Left colon (tissue), 2 donors: Measurements from ENCODE around the gene LIPC. TPM values are rescaled to one million over a fixed set of nuclear protein-coding genes. Genes with fewer than 3 reads are reported as not detected.

Source experiments
- ATAC-seq: fragments of 200-7000 bp; cut with Tn5 transposase; one replicate; pipeline ENCODE4 v1.9.1; 2020; ENCODE audit warnings: mild to moderate bottlenecking, moderate library complexity
- DNase-seq, 2 donors: peaks; one replicate each; pipeline ENCODE4 v3.0.0-alpha.2; 2020
- intact Hi-C, 2 donors: fragments of 100-400 bp; cut with DNase I in 1 of 2; cut with micrococcal nuclease in 1 of 2; formaldehyde crosslinking; loops; one replicate each; pipeline versions ENCODE4 v1.11.2 to v1.14.0; 2022; cut with DNase I, micrococcal nuclease
- total RNA-seq, 2 donors: library from RNA; stranded (reverse); fragmentation: NEBNext Ultra II Directional; extraction: Animal tissue kit (Norgen Biotek cat#: 25700); gene quantifications; one replicate each; pipeline ENCODE4 v1.2.1, GENCODE V29; 2021
- donor health status: DM: no; HTN: no; CAD: no.
- donor health status: DM: yes; HTN: yes; CAD: no.

Gene LIPC
- total RNA-seq, 2 donors from 2014 or later = 3.0 to 6.0 TPM

DNA sequence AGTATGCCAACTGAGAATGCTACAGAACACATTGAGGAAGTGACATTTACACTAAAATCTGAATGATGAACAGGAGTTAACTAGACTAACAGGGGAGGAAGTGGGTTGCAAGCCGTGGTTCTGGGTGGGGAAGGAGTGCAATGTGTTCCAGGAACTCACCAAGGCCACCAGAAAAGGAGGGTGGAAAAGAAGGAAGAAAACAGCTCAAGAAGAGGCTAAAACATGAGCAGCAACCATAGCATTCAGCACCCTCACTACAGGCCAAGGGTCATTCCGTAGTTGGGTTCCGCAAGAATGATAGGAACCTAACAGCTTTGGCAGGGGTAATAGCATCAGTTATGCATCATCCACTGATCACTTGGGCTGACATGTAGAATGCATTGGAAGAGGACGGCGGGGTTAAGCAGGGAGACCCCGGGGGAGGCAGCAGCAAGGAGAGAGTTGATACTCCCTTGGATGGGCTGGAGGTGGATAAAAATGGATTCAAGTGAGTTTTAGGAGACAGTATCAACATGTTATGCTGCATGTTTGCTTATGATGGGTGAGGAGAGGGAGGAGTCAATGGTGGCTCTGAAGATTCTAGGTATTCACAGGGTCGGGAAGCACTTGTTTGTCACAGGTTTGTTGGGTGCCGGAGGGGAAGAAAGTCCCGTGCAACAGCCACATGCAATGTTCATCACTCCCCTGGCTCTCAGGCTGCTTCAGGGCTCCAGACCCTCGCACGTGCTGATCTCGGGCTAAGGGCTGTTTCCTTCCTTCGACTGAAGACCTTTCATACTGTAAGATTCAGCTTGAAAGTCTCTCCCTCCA is 53.2 kb downstream of the LIPC start:
- ATAC-seq (no peak), DNase-seq (peak in 1 of 2 donors; percentile 50)
- intact Hi-C loops = no loop called here

DNA sequence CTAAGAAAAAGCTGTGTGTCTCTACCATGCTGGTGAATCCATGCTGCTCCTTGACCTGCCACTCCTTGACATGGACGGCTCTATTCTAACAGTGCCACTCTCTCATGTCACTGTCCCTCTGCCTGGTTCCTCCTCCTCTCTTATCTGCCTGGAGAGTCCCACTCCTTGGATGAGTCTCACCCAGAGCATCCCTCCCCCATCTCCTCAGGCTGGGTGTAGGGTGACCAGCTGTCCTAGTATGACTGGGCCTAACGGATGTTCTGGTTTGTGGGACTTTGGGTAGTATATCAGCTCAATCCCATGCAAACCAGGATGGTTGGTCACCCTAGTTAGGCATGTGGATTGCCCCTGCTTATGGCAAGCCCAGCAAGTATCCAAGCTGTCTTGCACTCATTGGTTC is 54.3 kb downstream of the LIPC start:
- DNase-seq (no peak), ATAC-seq (no peak)
- intact Hi-C loops = no loop called here

DNA sequence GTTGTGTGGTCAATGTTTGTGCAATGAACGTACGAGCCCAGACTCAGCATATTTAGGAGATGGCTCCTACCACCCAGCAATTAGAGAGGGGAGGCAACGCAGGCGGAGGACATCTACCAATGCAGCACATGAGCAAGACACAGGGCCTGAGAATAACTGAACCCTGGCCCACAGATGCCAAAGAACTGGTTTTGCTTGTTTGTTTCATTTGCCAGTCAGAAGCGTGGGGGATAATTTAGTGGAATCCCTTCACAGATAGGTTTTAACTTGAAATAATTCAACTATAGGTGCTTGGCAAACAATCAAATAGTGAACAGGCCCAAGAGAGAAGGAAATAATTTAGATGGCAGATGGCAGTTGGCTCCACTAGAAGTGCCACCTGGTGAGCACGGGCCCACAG is 54.8 kb downstream of the LIPC start:
- ATAC-seq (no peak), DNase-seq (no peak)
- intact Hi-C loops = no loop called here

DNA sequence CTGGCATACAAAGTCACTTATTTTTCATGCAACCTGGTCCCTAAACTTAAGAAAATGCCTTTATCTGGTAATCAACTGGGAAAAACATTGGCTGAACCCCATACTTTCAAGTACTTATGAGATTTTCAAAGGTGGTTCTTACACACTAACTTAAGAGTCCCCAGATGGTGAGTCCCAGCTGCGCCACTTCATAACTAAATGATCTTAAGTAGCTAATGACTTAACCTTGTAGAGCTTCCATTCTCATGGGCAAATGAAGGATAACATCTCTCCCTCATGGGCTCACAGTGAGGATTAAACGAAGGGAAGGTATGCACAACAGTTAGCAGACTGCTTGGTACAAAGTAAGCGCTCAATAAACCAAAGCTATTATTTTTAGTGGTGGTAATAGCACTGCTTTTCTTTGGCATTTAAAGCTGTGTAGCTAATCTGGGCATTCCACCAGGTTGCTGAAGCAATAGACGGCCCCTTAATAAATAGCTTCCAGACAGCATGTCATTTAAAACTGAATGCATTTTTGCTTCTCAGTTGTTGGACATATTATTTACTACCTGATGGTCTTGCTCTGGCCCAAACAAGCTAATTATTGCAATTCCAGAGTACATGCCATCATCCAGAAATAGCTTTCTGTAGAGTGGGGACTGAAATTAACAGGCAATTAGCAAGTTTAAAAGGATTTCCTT is 55.4 kb downstream of the LIPC start:
- intact Hi-C loops = no loop called here
- no peak for ATAC-seq
- DNase-seq = no peak

DNA sequence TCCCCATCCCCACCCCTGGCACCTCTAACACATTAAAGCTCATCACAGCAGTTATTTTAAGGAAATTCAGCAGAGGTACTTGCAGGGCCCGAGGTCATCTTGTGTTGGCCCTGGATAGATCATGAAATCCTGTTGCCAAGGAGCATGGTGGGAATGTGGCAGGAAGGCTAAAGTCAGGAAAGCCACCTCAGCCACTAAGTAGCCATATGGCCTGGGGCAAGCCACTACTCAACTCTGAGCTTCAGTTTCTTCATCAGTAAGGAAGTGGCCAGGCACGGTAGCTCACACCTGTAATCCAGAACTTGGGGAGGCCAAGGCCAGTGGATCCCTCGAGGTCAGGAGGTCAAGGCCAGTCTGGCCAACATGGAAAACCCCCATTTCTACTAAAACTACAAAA is 55.9 kb downstream of the LIPC start:
- DNase-seq = no peak
- intact Hi-C loops = no loop called here
- no peak for ATAC-seq

DNA sequence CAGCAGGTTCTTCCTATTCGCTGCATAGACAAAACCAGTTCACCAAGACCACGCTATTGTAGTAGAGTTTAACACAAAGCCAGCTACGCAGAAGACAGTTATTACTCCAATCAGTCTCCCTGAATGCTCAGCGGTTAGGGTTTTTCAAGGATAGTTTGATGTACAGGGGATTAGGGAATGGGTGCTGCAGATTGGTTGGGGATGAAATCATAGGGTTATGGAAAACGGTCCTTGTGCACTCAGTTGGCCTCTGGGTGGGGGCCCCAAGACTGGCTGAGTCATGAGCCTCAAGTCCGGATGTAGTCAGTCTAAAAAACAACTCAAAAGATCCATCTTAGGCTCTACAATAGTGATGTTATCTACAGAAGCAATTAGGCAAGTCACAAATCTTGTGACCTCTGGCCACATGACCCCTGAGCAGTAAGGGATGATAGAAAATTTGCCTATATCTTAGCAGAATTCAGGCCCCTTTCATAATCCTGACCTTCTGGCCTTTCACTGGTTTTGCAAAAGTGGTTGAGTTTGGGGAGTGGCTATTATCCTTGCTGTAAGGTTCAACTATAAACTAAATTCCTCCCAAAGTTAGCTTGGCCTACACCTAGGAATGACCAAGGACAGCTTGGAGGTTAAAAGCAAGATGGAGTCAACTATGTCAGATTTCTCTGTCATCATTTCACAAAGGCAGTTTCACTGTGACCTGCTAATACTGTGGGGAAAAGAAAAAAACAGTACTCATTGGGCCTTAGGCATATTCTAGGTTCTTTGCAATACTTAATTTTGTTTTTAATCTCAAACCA is 57.7 kb downstream of the LIPC start:
- ATAC-seq = no peak

DNA sequence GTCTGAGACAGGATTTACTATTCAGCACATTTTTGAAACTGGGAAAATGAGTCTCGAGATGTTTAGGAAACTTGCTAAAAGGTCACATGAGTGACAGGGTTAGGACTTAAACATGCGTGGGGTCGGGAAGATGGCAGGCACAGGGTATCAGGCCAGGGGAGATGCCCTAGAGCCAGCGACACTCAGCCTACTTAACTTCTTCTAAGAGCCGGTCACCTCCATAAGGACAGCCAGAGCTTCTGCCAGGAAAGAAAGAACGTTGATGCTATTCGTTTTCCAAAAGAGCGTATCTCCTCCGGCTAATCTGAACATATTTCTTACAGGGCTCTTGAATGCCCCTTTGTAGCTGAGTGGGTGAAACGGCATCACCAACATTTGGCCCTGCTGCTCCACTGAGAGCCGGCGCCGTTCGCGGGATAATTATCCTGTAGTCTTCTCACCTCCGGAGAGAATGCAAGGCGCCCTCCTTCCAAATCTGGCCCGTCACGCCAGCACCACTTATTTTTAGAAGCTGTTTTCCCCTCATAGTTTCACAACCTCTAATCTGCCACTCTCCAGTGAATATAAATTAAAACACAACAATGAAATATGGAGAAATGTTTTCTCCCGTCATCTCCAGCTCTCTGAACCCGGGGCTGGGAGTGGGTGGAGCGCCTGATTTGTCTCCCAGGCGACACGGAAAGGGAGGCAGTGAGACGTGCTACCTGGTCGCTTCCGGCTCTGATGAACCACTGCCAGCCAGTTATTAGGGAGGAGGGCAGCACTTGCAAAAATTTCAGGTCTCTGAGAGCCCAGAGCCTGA is 58.5 kb downstream of the LIPC start:
- intact Hi-C loops = no loop called here
- no peak for ATAC-seq
- no peak for DNase-seq

More for the DNA sequence above, 57.7 kb downstream of the LIPC start:
- intact Hi-C loops = no loop called here
- DNase-seq = no peak

DNA sequence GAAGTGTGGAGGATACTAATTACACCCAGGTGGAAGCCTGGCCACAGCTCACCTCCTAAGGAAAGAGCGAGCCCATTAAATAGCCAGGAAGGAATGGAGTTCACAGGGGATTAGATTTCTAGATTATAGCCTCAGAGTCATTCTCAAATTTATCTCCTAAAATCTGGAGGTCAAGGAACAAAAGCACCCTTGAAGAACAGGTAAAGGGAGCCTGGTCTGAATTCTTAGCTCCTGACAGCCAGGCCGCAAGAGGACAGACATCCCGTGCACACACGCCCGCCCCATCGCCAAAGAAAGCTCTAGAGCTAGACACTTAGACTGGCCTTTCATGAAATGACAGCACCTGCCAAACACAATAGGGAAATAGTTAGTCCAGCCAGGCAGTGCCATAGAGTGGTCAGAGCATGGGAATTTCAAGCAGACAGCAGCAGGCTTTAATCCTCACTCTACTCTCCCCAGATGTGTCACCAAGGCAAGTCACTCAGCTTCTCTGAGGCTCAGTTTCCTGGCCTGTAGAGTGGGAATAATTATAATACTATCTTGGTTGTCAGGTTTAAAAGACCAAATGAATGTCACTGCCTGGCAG is 59.2 kb downstream of the LIPC start:
- ATAC-seq = no peak

DNA sequence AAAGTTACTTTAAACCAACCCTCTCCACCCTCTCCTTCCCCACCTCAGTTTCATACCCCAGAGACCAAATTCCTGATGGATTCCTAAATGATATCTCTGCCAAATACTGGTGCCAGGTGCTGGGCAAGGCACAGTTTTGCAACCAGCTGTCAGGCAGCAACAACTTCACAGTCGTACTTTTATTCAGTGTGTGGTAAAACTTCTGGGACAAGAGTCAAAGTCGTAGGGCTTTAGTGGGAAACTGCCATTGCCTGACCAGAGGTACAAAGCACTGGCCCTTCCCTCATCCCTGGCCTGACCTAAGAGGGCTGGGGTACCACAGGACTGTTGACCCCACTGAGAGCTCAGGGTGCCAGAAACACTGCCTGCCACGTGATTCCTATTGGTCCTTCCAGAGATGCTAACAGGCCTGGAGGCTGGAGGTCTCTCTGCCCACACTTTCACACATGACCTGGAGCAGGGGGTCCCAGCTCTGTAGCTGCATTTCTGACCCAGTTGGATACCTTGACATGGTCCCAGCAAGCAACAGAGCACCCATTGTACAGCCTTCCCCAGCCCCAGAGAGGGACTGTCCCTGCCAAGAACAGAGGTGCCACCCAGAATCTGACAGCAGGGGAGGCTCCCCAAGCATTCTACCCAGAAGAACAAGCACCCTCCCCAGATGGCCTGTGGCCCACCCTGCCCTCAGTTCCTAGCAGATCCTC is 59.9 kb downstream of the LIPC start:
- DNase-seq (no peak), ATAC-seq (no peak)
- intact Hi-C loops = no loop called here

More for the DNA sequence above, 59.2 kb downstream of the LIPC start:
- intact Hi-C loops = no loop called here
- DNase-seq = no peak

DNA sequence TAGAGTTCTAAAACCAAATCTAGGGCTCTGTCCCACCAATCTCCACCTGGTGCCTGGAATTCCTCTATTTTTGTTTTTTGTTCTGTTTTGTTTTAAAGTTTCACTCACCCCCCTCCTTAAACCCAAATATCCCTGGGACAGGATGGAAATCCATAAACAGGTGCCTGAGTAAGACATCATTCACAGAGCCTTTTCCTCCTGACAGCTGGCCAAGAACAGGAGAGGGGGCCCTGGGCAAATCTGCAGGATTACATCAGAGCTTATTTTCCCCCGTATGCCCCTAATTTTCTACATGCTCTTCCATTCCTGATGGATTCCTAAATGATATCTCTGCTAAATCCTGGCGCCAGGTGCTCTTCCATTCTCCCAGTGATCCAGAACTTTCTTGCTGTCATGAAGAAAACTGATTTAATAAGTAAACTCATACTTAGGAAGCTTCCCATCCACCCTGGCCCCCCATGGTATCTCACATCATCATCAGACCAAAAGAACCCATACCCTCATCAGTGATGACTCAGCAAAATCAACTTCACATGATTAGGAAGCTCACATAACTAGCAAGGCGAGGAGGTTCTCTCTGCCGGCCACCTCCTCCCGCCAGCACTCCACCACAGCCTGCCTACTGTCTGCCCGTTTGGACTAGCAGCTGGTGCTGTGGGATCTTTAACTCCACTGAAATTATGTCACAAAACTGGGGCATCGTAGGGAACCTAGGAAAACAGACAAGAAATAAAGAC is 61.0 kb downstream of the LIPC start:
- intact Hi-C loops = no loop called here
- no peak for DNase-seq
- ATAC-seq = no peak

DNA sequence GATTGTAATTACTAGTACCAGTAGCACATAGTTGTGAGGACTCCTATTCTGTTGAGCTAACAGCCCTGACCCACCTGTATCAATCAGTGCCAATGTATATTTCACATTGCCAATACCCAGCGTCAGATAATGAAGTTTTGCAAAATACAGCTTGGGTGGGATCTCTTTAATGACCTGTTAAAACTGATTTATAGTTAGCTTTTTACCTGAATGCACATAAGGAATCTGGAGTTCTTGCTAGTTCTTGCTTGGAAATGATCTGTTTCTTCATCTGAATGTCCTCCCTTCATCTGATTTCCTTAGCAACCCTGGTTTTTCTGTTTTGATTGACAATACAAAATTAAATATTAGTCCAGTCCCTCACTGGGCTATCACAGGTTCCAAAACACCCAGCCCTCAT is 62.8 kb downstream of the LIPC start:
- DNase-seq = no peak
- no peak for ATAC-seq
- intact Hi-C loops = no loop called here

DNA sequence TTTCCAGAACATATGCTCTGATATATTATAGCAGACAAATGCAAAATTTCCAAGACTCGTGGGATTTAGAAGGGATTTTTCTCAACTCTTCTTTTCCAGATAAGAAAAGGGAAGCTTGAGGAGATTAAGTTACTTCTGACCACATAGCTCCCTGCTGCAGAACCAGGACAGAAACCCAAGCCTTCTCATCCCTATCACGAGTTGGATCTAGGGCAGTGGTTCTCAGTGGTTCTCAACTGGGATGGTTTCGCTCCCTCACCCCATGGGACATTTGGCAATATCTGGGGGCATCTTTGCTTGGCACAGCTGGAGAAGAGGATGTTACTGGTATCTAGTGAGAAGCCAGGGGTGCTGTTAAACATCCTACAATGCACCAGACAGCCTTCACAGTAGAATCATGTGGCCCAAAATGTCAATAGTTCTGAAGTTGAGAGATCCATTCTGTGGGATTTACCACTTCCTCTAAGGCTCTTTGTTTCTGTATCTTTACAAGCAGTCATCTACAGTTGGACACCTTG is 64.2 kb downstream of the LIPC start:
- no peak for ATAC-seq
- intact Hi-C loops = no loop called here
- no peak for DNase-seq

DNA sequence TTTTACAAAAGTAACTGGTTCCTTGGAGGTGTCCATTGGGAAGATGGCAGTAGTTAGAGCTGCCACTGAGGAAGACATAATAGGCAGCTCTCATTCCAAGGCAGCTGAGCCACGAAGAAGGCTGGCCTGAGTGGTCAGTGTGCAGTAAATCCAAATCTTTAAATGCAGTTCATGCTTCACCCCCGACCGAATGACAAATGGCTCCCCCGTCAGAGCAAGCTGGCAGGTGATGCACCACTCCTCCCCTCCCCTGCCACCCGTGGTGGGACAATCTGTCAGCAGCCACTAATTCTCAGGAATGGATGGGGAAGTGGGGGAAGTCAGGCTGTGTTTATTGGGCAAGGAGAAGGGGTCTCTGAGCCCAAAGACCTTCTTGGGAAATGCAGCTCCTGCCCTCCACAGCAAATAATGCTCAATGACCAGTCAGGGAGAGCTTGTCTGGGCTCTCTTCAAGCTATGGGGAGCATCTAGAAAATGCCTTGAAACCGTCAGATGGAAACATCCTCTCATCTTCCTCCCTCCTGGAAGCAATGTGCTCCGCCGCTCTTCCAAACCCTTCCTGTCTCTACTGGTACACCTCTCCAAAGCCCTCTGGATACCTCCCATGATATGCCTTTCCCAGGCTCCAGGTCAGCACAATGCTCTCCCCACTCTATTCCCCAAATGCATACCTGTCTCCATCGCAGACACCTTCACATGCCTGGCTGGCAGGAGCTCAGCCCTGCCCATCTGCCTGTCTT is 65.4 kb downstream of the LIPC start:
- ATAC-seq (no peak), DNase-seq (no peak)
- intact Hi-C loops = no loop called here

DNA sequence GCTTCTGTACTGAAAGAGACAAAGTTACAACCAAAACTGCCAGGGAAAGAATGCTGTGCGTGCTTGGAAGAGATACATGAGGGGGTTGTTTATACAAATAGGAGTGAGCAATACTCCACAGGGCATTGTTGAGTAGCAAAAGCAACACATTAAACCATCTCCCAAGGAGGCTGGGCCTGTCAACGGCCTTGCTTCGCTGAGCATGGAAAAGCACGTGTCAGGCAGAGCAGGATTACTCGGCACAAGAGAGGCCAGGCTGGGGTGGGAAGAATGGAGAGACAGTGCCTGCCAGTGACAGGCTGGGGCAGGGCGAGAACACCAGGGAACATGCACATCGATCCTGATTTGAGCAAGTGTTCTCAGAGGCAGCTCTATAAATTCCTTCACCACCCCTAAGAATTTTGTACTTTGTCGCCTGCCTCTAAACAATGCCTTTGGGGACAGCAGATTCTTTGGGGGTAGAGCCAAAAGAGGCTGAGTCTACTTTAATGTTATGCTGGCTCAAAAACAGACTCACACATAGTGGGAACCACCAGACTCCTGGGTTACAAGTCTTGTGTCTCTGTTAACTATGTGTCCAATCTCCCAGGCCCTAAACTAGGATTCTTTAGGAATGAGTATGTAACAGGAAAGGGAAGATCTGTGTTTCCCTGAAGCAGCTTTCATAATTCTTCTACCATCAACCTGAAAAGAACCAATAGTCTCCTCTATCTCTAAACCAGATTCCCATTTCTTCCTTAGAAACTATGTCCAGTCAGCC is 67.2 kb downstream of the LIPC start:
- ATAC-seq (no peak), DNase-seq (no peak)
- intact Hi-C loops = no loop called here

DNA sequence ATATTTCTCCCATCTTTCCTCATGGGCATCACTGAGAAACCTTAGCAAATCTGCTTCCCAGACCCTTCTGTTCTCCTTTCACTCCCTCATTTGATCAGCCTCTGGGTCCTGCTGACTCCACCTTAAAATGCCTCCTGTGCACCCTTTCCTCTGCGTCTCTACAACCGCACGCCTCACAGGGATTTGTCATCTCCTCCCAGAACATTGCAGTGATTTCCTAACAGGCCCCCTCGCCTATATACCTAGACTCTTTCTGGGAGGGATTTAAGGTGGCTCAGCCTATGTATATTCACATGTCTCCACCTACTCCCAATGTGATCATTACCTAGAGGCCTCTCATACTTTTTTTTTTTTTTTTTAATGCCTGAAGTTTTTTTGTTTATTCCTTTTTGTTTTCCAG is 69.2 kb downstream of the LIPC start:
- intact Hi-C loops = no loop called here
- DNase-seq (no peak), ATAC-seq (no peak)

DNA sequence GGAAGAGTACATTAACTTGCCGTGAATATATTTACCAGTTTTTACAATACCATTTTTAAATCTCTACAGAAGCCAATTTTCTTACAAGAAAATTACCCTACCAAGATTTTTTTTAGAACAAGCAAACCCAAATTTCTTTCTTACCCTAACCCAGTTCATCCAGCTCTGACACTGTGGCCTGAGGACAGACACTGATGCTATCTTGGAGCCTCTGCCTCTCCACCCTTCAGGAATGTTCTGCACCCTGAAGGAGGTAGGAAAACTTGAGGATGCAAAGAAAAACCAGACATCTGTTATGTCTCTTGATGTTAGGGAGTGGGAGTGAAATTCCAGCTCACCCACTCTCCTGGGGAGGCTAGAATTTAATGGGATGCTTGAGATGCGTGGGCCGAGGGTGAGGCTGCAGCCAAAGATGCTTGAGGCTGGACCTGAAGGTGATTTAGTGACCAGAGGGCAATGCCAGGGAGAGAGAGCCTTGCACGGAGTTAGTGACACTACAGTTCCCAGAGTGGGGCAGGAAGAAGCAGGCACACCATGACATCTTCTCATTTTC is 69.9 kb downstream of the LIPC start:
- intact Hi-C loops = no loop called here
- DNase-seq (no peak), ATAC-seq (no peak)
